RWPE1 (cell line): ENCODE measurements around the gene ZNF277.

ENCODE experiments used
- CTCF ChIA-PET: fragments of 350-600 bp; sonication (Branson Sonifier 250); formaldehyde crosslinking; extraction: SDS; loops from one replicate; lab custom pipeline; 2021; lab: Yijun Ruan, JAX
- POLR2A ChIA-PET: fragments of 400-600 bp; formaldehyde crosslinking; extraction: SDS; loops from one replicate; lab custom pipeline; 2020; ENCODE audit warnings: antibody characterized with exemption; ENCODE audit not compliant: low non-redundant PET; lab: Yijun Ruan, JAX
- DNase-seq: peaks from one replicate; pipeline ENCODE4 v3.0.0; 2012; ENCODE audit warnings: low spot score
- H3K27ac ChIP-seq: fragments of 450-650 bp; 2 replicates; pipeline ENCODE4 v1.5.1; 2017
- TF ChIP-seq, protein P1 (sequence below): fragments of 450-650 bp; conservative IDR thresholded peaks from 2 replicates; pipeline ENCODE4 v1.5.1; 2017; ENCODE audit warnings: low read depth, mild to moderate bottlenecking

The ZNF277 gene

DNA sequence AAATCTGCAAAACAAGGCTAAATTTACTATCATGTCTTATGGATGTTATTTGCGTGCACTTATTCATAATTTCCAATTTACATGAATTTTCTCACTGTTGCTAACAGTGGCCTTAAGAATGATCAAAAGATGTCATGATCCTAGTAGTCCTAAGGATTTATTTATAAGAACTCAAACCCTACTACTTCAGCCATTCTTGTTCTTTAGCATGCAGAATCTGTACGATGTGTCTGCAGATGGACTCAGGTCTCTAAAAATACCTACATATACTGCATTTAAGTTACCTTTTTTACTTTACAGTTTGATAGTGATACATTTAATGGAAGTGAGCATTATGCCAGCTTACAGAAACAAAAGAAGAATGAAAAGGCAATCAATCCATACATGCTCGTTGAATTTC lies 91.2 kb downstream of the ZNF277 start:
- ChIA-PET POLR2A (no interaction called here), CTCF (no interaction called here)
- DNase-seq: no peak
- TF ChIP-seq, protein P1, sequence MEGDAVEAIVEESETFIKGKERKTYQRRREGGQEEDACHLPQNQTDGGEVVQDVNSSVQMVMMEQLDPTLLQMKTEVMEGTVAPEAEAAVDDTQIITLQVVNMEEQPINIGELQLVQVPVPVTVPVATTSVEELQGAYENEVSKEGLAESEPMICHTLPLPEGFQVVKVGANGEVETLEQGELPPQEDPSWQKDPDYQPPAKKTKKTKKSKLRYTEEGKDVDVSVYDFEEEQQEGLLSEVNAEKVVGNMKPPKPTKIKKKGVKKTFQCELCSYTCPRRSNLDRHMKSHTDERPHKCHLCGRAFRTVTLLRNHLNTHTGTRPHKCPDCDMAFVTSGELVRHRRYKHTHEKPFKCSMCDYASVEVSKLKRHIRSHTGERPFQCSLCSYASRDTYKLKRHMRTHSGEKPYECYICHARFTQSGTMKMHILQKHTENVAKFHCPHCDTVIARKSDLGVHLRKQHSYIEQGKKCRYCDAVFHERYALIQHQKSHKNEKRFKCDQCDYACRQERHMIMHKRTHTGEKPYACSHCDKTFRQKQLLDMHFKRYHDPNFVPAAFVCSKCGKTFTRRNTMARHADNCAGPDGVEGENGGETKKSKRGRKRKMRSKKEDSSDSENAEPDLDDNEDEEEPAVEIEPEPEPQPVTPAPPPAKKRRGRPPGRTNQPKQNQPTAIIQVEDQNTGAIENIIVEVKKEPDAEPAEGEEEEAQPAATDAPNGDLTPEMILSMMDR: no peak
- H3K27ac ChIP-seq: no peak overlapping the region

DNA sequence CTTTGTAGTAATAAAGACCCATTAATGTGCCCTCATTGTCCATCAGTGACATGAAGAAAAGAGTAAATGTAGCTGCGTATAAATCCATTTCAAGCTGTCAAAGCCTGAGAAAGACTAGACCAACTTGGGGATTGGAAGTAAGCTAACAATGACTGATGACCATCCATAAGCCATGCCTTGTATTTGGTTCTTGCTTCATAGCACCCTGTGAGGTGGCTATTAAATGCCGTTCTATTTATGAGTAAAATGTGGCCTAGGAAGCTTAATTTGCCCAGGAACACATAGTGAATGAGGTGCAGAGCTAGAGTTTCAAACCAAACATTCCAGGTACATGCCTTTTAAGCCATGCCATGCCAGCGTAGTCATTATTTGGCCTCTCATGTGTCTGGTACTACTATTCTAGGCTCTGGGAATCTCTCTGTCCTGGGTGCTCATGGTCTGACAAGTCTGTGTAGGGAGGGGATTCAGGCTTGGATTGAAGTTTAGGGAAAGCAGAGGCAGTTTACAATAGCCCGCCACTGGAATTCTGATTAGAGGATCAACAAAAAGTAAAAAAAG lies 92.1 kb downstream of the ZNF277 start:
- DNase-seq: no peak
- ChIA-PET POLR2A (no interaction called here), CTCF (no interaction called here)
- no peak overlapping the region for H3K27ac ChIP-seq
- TF ChIP-seq, protein P1: no peak

DNA sequence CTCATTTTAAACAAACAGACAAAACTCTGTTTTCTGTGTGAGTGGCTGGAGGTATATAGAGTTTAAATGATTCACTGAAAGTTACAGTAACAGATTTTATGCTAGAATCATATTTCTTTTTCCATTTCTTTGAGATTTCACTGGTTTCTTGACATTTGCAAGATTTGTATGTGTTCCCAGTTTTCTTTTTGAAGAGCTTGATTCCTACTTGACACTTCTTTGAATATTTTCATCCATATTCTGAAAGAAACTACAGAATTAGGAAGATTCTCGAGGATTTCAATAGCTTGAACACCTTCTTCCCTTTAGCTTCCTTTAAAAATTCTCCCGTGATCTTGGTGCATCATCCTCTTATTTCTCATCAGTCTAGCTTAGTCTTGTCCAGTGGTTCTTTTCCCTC lies 93.6 kb downstream of the ZNF277 start:
- H3K27ac ChIP-seq: no peak overlapping the region
- DNase-seq: no peak
- TF ChIP-seq, protein P1: no peak
- ChIA-PET POLR2A (no interaction called here), CTCF (no interaction called here)

DNA sequence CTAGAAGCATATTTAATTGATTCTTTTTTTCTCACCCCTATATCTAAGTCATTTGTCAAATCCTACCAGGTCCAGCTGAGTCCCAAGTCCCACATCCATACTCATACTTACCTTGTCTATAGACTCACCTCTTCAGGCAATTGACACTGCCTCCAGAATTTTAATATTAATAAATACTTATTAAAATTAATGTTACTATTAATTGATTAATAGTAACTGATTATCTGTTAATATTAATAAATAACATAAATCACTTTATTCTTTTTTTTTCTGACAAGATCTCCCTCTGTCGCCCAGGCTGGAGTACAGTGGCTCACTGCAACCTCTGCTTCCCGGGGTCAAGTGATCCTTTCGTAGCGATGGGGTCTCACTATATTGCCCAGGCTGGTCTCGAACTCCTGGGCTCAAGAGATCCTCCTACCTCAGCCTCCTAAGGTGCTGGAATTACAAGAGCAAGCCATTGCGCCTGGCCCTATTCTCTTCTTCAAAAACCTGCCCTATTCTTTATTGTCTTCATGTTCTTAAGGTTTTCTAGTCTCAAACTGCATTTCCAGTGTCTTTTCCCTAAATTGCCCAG lies 94.4 kb downstream of the ZNF277 start:
- no peak for DNase-seq
- H3K27ac ChIP-seq: no peak overlapping the region
- ChIA-PET POLR2A (no interaction called here), CTCF (no interaction called here)
- TF ChIP-seq, protein P1: no peak

DNA sequence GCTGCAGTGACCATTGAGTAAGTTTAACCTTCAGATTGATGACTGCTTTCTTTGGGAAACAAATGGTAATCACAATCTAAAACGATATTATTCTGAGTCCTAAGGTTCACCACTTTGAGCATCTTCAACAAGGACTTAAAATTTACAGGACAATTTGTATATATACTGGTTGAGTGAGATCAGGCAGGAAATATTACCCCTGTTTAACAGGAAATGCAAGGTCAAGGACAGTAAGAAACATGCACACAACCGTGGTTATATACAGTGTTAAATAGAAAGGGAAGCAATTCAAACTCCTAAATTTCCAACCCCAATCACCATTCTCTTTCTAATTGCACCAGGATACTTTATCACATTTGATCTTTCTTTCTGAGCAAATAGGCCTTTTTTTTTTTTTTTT lies 96.1 kb downstream of the ZNF277 start:
- DNase-seq: no peak
- ChIA-PET CTCF (no interaction called here), POLR2A (no interaction called here)
- H3K27ac ChIP-seq: no peak overlapping the region
- TF ChIP-seq, protein P1: no peak

DNA sequence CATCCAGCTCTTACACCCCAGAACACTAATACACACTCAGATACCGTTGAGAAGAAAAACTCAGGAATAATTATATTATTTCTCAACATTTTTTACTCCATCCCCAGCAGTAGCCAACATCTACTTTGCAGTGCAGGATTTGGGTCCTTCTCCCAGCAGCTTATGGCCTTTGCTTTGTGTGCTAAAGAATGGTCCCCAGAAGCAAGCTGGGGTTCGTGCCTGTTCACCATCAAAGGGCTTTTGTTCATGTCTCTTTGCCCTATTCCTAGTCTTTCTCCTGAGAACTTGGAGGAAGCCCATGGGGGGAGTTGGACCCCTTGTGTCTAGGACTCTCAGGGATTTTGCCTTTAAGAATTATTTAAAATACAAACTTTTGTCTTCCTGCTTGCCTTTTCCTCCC lies 100.4 kb downstream of the ZNF277 start:
- no peak overlapping the region for H3K27ac ChIP-seq
- no peak for DNase-seq
- CTCF ChIA-PET: interaction anchor here (0.9 kb wide), 1 partner anchor 274 kb away, joined by 3 read pairs; no protein-coding TSS in a partner anchor
- TF ChIP-seq, protein P1: no peak
- POLR2A ChIA-PET: no interaction called here
